IPS DF 6.9 (cell line): ENCODE data around the gene ZMIZ1.

Experiments
- DNase-seq: peaks from one replicate; pipeline ENCODE4 v3.0.0-alpha.2; 2013; ENCODE audit warnings: low read depth, low spot score
- H3K27ac ChIP-seq: one replicate; pipeline ENCODE4 v1.5.1; 2013; ENCODE audit warnings: low read length, control low read depth
- H3K27me3 ChIP-seq: 2 replicates; pipeline ENCODE4 v1.6.1; 2013; ENCODE audit warnings: mild to moderate bottlenecking, low read length; ENCODE audit not compliant: control insufficient read depth, insufficient read depth
- H3K36me3 ChIP-seq: 2 replicates; pipeline ENCODE4 v1.6.1; 2013; ENCODE audit warnings: low read length; ENCODE audit not compliant: control insufficient read depth, insufficient read depth
- H3K4me1 ChIP-seq: 2 replicates; pipeline ENCODE4 v1.6.1; 2013; ENCODE audit warnings: low read length; ENCODE audit not compliant: control insufficient read depth, insufficient read depth
- H3K4me3 ChIP-seq: 2 replicates; pipeline ENCODE4 v1.5.1; 2013; ENCODE audit warnings: mild to moderate bottlenecking, low read length
- H3K9me3 ChIP-seq: 2 replicates; pipeline ENCODE4 v1.6.1; 2013; ENCODE audit warnings: low read length, inconsistent platforms; ENCODE audit not compliant: control insufficient read depth, insufficient read depth
- whole genome bisulfite sequencing: extraction: QIAGEN DNeasy Blood & Tissue Kit; methylation state at CpG from one replicate; pipeline ENCODE4 v1.1.7; 2013; ENCODE audit warnings: mixed read lengths, missing lambda C conversion rate; ENCODE audit not compliant: insufficient read length, insufficient coverage; 5-methylcytosine and 5-hydroxymethylcytosine counted together

Gene ZMIZ1

GRCh38 chr10:79226391-79227245 is 157.9 kb downstream of the ZMIZ1 start:
- Histone ChIP-seq H3K27me3 (no peaks in the 10 kb centered on the region), H3K4me1 (peaks cover 12% of the 10 kb centered on the region), H3K36me3 (no peaks in the 10 kb centered on the region), H3K9me3 (no peaks in the 10 kb centered on the region), H3K4me3 (no peak overlapping the region), H3K27ac (no peak overlapping the region)
- DNase-seq = no peak
- WGBS = no CpG with 5 or more reads among the region's 4 CpGs

GRCh38 chr10:79229071-79229541 is 160.3 kb downstream of the ZMIZ1 start:
- no peaks in the 10 kb centered on the region for H3K36me3 ChIP-seq
- H3K4me3 ChIP-seq = no peak overlapping the region
- no CpG with 5 or more reads among the region's 5 CpGs for WGBS
- H3K27me3 ChIP-seq = no peaks in the 10 kb centered on the region
- DNase-seq = no peak
- peaks cover 5% of the 10 kb centered on the region for H3K4me1 ChIP-seq
- no peaks in the 10 kb centered on the region for H3K9me3 ChIP-seq
- H3K27ac ChIP-seq = no peak overlapping the region

- WGBS = 100% methylated on average over 1 of the region's 12 CpGs
- no peaks in the 10 kb centered on the region for H3K9me3 ChIP-seq
- peaks cover 5% of the 10 kb centered on the region for H3K4me1 ChIP-seq
- H3K27ac ChIP-seq = no peak overlapping the region
- no peaks in the 10 kb centered on the region for H3K27me3 ChIP-seq
- H3K4me3 ChIP-seq = no peak overlapping the region
- DNase-seq = no peak
- H3K36me3 ChIP-seq = no peaks in the 10 kb centered on the region
Measured at GRCh38 chr10:79229830-79230327, 161.1 kb downstream of the ZMIZ1 start.

DNA sequence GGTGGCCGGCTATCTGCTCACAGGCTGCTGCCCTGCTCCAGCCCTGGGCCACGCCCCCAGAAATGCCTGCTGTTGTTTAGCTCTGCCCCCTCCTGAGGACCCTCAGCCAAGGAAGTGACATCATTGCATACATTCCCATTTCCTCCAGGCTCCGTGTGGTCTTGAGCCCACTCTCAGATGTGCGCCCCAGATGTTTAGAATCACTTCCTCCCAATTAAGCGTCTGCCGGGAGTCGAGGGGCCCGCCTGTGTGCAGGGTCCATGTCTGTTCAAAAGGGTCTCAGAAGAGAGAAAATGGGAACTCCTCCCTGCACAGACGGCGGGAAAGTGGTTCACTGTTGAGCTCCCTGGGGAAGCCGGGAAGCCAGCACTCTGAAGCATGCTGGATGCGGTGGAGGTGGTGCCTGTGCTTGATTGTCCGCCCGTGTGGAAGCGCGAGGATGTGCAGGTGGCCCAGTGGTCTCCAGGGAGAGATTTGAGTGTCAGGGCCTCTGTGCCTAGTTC is 161.6 kb downstream of the ZMIZ1 start:
- peak; percentile 43 for DNase-seq
- no peaks in the 10 kb centered on the region for H3K36me3 ChIP-seq
- no CpG with 5 or more reads among the region's 16 CpGs for WGBS

DNA sequence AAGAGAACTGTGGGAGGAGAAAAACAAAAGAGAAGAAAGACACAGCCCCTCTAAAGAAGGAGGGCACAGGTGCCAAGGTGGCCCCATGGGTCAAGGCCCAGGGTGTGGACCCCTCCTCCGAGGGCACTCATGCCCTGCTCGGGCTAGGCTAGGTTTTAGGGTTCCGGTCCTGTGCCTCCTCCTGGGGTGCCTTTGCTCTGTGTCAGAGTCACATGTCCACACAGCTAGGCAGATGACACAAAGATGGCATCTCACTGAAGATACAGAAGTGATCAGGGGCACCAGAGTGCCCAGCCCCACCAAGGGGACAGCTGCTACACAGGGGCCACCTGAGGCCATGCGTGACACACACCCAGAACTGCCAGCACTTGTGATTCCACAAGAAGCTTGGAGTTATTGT is 162.1 kb downstream of the ZMIZ1 start:
- Histone ChIP-seq H3K9me3 (no peaks in the 10 kb centered on the region), H3K4me1 (peaks cover 7% of the 10 kb centered on the region), H3K27ac (no peak overlapping the region), H3K27me3 (peaks cover 8% of the 10 kb centered on the region), H3K36me3 (no peaks in the 10 kb centered on the region), H3K4me3 (no peak overlapping the region)
- WGBS = no CpG with 5 or more reads among the region's 4 CpGs
- no peak for DNase-seq

More for the DNA sequence above, 161.6 kb downstream of the ZMIZ1 start:
- Histone ChIP-seq H3K4me1 (peaks cover 5% of the 10 kb centered on the region), H3K9me3 (no peaks in the 10 kb centered on the region), H3K4me3 (no peak overlapping the region), H3K27ac (no peak overlapping the region), H3K27me3 (peaks cover 3% of the 10 kb centered on the region; the same call in 1 of the 2 replicates)

DNA sequence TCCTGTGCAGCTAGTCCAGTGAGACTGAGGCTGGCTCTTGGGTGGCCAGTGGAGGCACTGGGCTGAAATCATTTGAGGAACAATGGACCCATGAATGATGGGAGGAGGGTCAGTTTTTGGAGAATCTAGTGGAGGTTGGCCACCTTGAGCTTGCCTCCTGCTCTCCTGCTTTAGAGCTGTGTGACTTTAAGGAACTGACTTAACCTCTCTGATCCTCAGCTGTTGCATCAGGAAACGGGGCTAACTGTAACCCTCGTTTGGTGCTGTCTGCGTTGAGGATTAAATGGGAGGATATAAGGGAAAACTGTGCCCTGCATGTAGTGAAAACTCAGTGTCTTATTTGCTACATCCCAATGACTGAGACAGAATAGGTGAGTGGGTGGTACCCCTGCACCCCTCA is 163.1 kb downstream of the ZMIZ1 start:
- no peaks in the 10 kb centered on the region for H3K9me3 ChIP-seq
- WGBS = no CpG with 5 or more reads among the region's 3 CpGs

GRCh38 chr10:79232864-79233263 is 164.1 kb downstream of the ZMIZ1 start:
- H3K9me3 ChIP-seq = no peaks in the 10 kb centered on the region
- H3K4me1 ChIP-seq = peaks cover 13% of the 10 kb centered on the region
- H3K27ac ChIP-seq = no peak overlapping the region
- H3K27me3 ChIP-seq = peaks cover 19% of the 10 kb centered on the region
- H3K36me3 ChIP-seq = no peaks in the 10 kb centered on the region
- no CpG with 5 or more reads among the region's 3 CpGs for WGBS
- no peak overlapping the region for H3K4me3 ChIP-seq
- no peak for DNase-seq

More for the DNA sequence above, 163.1 kb downstream of the ZMIZ1 start:
- Histone ChIP-seq H3K4me1 (peaks cover 11% of the 10 kb centered on the region), H3K36me3 (no peaks in the 10 kb centered on the region), H3K4me3 (no peak overlapping the region), H3K27ac (no peak overlapping the region), H3K27me3 (peaks cover 11% of the 10 kb centered on the region)
- DNase-seq = no peak

- no peak for DNase-seq
- H3K27ac ChIP-seq = no peak overlapping the region
- peaks cover 20% of the 10 kb centered on the region for H3K4me1 ChIP-seq
- H3K9me3 ChIP-seq = no peaks in the 10 kb centered on the region
- H3K36me3 ChIP-seq = no peaks in the 10 kb centered on the region
- no peak overlapping the region for H3K4me3 ChIP-seq
- peaks cover 33% of the 10 kb centered on the region for H3K27me3 ChIP-seq
- no CpG with 5 or more reads among the region's 8 CpGs for WGBS
Measured at GRCh38 chr10:79234391-79235315, 165.9 kb downstream of the ZMIZ1 start.

DNA sequence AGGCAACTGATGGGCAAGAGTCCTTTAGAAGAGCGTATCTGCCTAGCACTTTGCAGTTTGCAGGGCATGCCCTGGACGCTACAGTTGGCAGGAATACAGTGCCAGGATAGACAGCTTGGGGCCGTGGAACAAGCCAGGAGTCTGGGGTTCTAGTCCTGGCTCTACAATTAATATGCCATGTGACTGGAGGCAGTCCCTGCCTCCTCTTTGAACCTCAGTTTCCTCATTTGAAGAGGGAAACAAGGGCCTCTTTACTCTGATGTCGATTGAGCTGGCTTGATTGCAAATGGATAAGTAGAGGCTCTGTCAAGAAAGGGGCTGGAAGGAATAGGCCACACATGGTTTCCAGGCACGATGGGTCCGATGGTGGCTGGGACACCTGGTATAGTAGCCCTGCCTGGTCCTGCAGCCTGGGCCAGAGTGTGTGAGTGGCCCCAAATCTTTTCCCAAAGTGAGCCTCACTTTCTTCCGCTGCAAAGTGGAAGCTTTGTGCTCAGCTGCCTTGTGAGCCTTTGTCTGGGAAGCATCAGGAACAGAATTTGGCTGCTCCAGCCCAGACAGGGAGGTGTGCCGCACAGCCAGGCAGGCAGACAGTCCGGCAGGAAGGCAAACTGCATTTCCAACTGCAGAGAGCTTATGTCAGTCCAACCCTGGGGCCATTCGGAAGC is 167.1 kb downstream of the ZMIZ1 start:
- peaks cover 36% of the 10 kb centered on the region for H3K27me3 ChIP-seq
- no peaks in the 10 kb centered on the region for H3K36me3 ChIP-seq
- WGBS = no CpG with 5 or more reads among the region's 10 CpGs

DNA sequence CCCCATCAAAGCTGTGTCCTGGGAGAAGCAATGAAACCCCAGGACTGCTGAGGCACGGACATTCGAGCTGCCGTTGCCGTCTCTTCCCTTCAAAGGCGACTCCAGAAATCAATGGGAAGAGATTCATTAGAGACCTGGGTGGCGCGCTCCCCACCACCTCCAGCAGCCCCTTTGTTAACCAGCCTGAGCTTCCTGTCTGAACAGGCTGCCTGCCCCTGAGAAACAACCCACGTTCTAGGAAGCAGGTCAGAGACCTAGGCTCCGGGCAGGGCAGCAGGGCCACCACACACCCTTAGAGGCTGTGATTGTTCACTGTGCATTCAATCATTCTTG is 167.6 kb downstream of the ZMIZ1 start:
- Histone ChIP-seq H3K4me1 (peaks cover 19% of the 10 kb centered on the region), H3K27ac (no peak overlapping the region), H3K9me3 (no peaks in the 10 kb centered on the region), H3K4me3 (no peak overlapping the region), H3K36me3 (no peaks in the 10 kb centered on the region), H3K27me3 (peaks cover 41% of the 10 kb centered on the region)
- DNase-seq = no peak
- no CpG with 5 or more reads among the region's 9 CpGs for WGBS

More for the DNA sequence above, 167.1 kb downstream of the ZMIZ1 start:
- DNase-seq = no peak
- H3K4me1 ChIP-seq = peaks cover 17% of the 10 kb centered on the region
- no peak overlapping the region for H3K4me3 ChIP-seq
- H3K9me3 ChIP-seq = no peaks in the 10 kb centered on the region
- H3K27ac ChIP-seq = no peak overlapping the region
